ENCODE results near the gene NOVA2.

DNA sequence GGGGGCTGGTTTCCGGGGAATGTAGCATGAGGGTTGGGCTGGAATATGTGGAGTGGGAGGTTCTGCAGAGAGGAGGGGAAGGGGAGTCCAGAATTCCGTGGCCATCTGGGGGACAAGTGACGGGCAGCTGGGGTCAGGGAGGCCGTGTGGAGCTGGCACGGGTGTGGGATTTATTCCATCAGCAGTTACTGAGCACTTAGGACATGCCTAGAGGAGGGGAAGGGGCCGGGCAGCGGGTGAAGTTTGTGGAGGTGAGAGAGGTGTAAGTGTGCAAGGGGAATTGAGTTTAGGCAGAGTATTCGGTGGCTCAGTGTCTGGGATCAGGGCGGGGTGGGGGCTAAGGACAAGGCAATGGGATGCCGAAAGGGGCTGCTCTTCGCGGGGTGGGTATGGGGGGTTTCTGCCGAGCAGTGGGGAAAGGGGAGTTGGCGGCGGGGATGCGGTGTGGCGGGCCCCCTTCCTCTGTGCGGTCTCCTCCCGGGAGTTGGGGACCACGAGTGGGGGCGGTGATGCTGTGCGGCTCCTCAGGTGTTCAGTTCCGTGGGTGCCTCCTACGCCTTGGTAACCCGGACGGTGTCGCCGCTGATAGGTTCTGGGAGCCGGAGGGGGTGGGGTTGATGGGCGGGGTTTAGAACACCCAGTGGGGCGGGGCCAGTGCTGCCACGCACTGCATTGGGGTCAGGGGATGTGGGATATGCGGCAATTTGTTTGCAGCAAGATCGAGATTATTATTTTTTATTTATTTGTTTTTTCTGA is 27.0 kb upstream of the NOVA2 start:
- TF ChIP-seq CTCF (conservative IDR thresholded peaks at IDR 0.05; ENCODE audit: low read depth, low read length) (no peak), EZH2 (IDR thresholded peaks at IDR 0.05; ENCODE audit: low read length, unreplicated experiment) (no peak), EZH2phosphoT487 (IDR thresholded peaks at IDR 0.05; ENCODE audit: borderline replicate concordance, low read length) (no peak)
